Measurements from ENCODE around the gene SIRT5.

DNA sequence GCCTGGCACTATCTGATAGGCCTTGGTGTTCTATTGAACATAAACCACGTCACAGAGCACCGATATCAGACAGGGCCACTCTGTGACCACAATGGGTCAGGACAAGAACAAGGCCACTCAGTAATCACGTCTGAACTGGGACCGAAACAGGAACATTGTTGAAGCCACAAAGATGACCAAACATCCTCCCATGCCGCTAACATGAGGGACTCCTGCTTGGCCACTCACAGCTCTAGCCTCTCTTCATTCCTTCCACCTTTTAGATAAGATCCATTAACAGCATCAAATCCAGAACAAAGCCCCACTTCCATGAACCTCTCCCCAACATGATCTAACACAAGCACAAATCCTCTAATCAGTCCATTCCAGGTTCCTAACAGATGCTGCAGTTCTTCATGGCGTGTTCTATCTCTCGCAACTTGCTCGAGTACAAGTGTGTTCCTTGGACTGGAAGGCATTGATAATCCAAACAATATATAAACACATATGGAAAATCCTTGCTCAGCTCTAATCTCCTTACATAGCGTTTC lies 7.4 kb downstream of the SIRT5 start:
- TF ChIP-seq, protein P1, sequence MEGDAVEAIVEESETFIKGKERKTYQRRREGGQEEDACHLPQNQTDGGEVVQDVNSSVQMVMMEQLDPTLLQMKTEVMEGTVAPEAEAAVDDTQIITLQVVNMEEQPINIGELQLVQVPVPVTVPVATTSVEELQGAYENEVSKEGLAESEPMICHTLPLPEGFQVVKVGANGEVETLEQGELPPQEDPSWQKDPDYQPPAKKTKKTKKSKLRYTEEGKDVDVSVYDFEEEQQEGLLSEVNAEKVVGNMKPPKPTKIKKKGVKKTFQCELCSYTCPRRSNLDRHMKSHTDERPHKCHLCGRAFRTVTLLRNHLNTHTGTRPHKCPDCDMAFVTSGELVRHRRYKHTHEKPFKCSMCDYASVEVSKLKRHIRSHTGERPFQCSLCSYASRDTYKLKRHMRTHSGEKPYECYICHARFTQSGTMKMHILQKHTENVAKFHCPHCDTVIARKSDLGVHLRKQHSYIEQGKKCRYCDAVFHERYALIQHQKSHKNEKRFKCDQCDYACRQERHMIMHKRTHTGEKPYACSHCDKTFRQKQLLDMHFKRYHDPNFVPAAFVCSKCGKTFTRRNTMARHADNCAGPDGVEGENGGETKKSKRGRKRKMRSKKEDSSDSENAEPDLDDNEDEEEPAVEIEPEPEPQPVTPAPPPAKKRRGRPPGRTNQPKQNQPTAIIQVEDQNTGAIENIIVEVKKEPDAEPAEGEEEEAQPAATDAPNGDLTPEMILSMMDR (conservative IDR thresholded peaks at IDR 0.05; ENCODE audit: low read depth, low read length) = no peak
- no peak for TF ChIP-seq EZH2 (IDR thresholded peaks at IDR 0.05; ENCODE audit: low read length, unreplicated experiment)

Measured in PC-3 (cell line).